HG03460 (cell line): ENCODE results near the gene ENG.
"Not testable (repeated sequence)": the region's sequence is repeated elsewhere in the genome, so short reads cannot be mapped to it uniquely, and the experiment has no call there.

ENCODE experiments used
- ATAC-seq: cut with Tn5 transposase; IDR thresholded peaks from one replicate; pipeline ENCODE4 v1.9.1; 2021; ENCODE audit not compliant: unreplicated experiment

Gene ENG

GRCh38 chr9:127796225-127796813 is 58.1 kb downstream of the ENG start:
- no peak for ATAC-seq

- ATAC-seq: no peak
These were observed 60.3 kb downstream of the ENG start for GRCh38 chr9:127794001-127794791.

- ATAC-seq: no peak
These were observed 61.3 kb downstream of the ENG start for GRCh38 chr9:127793093-127793708.

- ATAC-seq: no peak
These were observed 61.9 kb downstream of the ENG start for GRCh38 chr9:127792417-127793031.

GRCh38 chr9:127791085-127791484 is 63.4 kb downstream of the ENG start:
- no peak for ATAC-seq

- ATAC-seq: no peak
These were observed 64.2 kb downstream of the ENG start for GRCh38 chr9:127790094-127790855.

- no peak for ATAC-seq
These were observed 65.3 kb downstream of the ENG start for GRCh38 chr9:127789179-127789578.

- no peak for ATAC-seq
These were observed 66.0 kb downstream of the ENG start for GRCh38 chr9:127788337-127789011.

GRCh38 chr9:127786773-127787104 is 67.7 kb downstream of the ENG start:
- no peak for ATAC-seq

- peak; percentile 68 for ATAC-seq
These were observed 68.3 kb downstream of the ENG start, which contains the start of gene CDK9 for GRCh38 chr9:127785933-127786772. TSS of gene CDK9 (plus strand) at chr9:127786034. CDS start at chr9:127786149, 115 bp downstream.

- ATAC-seq: peak; percentile 43
These were observed 69.2 kb downstream of the ENG start for GRCh38 chr9:127785023-127785932.

GRCh38 chr9:127783111-127784008 is 71.1 kb downstream of the ENG start:
- no peak for ATAC-seq

- no peak for ATAC-seq
These were observed 72.7 kb downstream of the ENG start for GRCh38 chr9:127781806-127782205.

GRCh38 chr9:127780909-127781308 is 73.5 kb downstream of the ENG start:
- not testable (repeated sequence) for ATAC-seq

- no peak for ATAC-seq
These were observed 74.2 kb downstream of the ENG start for GRCh38 chr9:127780126-127780885.

- ATAC-seq: peak; percentile 43
These were observed 75.1 kb downstream of the ENG start for GRCh38 chr9:127779136-127779981.
